Stimulated activated CD8-positive, alpha-beta memory T cell treated with anti-CD3 and anti-CD28 coated beads, Interleukin-15, amount 100 ng/mL, for 1 hour (primary cell): ENCODE data around the gene DENND4A.
"Not testable (repeated sequence)": the region's sequence is repeated elsewhere in the genome, so short reads cannot be mapped to it uniquely, and the experiment has no call there.

Experiments
- DNase-seq: peaks from one replicate; pipeline ENCODE4 v3.0.0-alpha.2; 2020; ENCODE audit warnings: low read depth

Gene DENND4A

GRCh38 chr15:65757256-65757655 lies 34.8 kb downstream of the DENND4A start:
- no peak for DNase-seq

- DNase-seq: no peak
Measured at GRCh38 chr15:65752151-65752700, 39.9 kb downstream of the DENND4A start.

GRCh38 chr15:65751431-65751830 lies 40.7 kb downstream of the DENND4A start:
- no peak for DNase-seq

GRCh38 chr15:65747265-65747664 lies 44.8 kb downstream of the DENND4A start:
- DNase-seq: no peak

GRCh38 chr15:65743637-65744252 lies 48.3 kb downstream of the DENND4A start:
- DNase-seq: no peak

- no peak for DNase-seq
Measured at GRCh38 chr15:65740148-65740547, 51.9 kb downstream of the DENND4A start.

GRCh38 chr15:65738649-65739048 lies 53.4 kb downstream of the DENND4A start:
- DNase-seq: no peak

GRCh38 chr15:65733599-65733998 lies 58.5 kb downstream of the DENND4A start:
- DNase-seq: not testable (repeated sequence)

GRCh38 chr15:65732698-65733097 lies 59.4 kb downstream of the DENND4A start:
- no peak for DNase-seq

GRCh38 chr15:65731926-65732325 lies 60.2 kb downstream of the DENND4A start:
- DNase-seq: no peak

GRCh38 chr15:65730549-65731172 lies 61.4 kb downstream of the DENND4A start:
- no peak for DNase-seq

GRCh38 chr15:65724464-65725215 lies 67.5 kb downstream of the DENND4A start:
- no peak for DNase-seq

GRCh38 chr15:65723876-65724275 lies 68.2 kb downstream of the DENND4A start:
- no peak for DNase-seq

- DNase-seq: no peak
Measured at GRCh38 chr15:65722191-65722590, 69.9 kb downstream of the DENND4A start.

GRCh38 chr15:65712415-65712814 lies 79.7 kb downstream of the DENND4A start:
- DNase-seq: no peak

GRCh38 chr15:65695081-65695480 lies 97.0 kb downstream of the DENND4A start:
- DNase-seq: no peak

- no peak for DNase-seq
Measured at GRCh38 chr15:65690778-65691177, 101.3 kb downstream of the DENND4A start.

- DNase-seq: no peak
Measured at GRCh38 chr15:65690173-65690572, 101.9 kb downstream of the DENND4A start.

GRCh38 chr15:65688462-65688861 lies 103.6 kb downstream of the DENND4A start:
- DNase-seq: no peak

- no peak for DNase-seq
Measured at GRCh38 chr15:65682404-65682911, 109.6 kb downstream of the DENND4A start.

- no peak for DNase-seq
Measured at GRCh38 chr15:65680544-65680943, 111.5 kb downstream of the DENND4A start.

- DNase-seq: no peak
Measured at GRCh38 chr15:65676123-65676522, 116.0 kb downstream of the DENND4A start.

- no peak for DNase-seq
Measured at GRCh38 chr15:65675551-65675950, 116.5 kb downstream of the DENND4A start.
